Measurements from ENCODE around the gene RPGRIP1. TPM values are rescaled to one million over a fixed set of nuclear protein-coding genes. Genes with fewer than 3 reads are reported as not detected.

The RPGRIP1 gene
- total RNA-seq, result not detected in 2 replicates

DNA sequence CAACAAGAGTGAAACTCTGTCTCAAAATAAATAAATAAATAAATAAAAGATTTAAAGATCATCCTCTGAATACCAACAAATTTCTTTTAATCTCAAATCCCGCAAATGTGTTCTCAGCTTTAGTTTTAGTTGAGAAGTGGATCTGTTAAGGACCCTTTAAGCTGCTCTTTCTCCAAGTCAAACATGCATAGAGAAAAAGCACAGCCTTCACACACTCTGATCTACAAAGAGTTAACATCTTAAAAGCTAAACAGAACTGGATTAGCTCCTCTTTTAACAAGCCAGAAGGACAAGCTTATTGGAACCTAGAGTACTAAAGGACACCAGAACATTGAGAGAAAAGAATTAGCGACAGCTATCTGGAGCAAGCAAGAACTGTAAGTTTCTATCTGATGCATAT is at the start of gene RPGRIP1:
Gene RPGRIP1, plus strand, starts transcription at position 301 of the 400 bp plus-strand sequence. CDS start 7,894 bp downstream, outside the sequence.

DNA sequence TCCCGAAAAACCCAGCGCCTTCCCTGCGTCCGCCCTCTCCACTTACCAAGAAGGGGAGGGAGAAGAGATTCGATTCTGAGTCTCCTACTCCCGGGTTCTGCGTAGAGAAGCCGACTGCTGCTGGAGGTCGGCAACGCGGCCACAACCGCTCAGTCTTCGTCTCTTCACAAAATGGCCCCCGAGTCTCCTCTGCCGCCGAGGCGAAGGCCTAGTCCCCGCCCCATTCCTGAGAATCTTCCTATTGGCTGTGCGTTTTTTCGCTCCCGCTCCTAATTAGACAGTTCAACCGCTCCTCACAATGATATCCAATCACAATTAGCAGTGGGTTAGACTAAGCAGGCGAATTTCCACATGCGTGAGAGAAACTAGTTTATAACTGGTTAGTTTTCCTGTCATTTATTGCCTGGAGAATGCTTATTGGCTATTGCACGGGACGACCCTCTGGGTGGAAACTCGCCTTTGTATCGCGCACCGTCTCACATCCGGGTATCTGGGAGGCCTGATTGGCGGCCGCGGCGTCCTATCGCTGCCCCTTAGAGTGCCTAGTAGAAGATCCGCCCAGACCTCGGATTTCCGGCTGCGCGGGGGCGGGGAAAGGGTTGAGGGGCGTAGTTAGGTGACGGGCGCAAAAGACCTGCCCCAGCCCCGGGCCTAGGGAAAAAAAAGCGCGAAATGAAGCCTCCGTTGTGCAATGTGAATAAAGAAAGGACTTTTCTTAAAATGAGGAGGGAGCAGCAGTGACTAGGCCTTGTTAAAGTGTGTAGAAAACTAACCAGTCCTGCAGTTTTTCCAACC is 10.4 kb upstream of the RPGRIP1 start, which contains the start of gene HNRNPC:
Gene HNRNPC, minus strand, starts transcription at position 191 of the 795 bp plus-strand sequence. CDS start 35,249 bp downstream, outside the sequence.

Other genes starting within 250 kb of the RPGRIP1 start
- not detected in 2 replicates for gene TPPP2, start 249.9 kb upstream of the RPGRIP1 start, total RNA-seq
- gene RNASE13, start 245.3 kb upstream of the RPGRIP1 start, total RNA-seq, result not detected in 2 replicates
- 1.1 and 2.2 TPM in 2 replicates for gene RNASE7, start 237.7 kb upstream of the RPGRIP1 start, total RNA-seq
- not detected in 2 replicates for gene RNASE8, start 222.3 kb upstream of the RPGRIP1 start, total RNA-seq
- gene ARHGEF40, start 209.8 kb upstream of the RPGRIP1 start, total RNA-seq, result 11.6 and 12.0 TPM in 2 replicates
- 34.0 and 48.0 TPM in 2 replicates for gene ZNF219, start 181.4 kb upstream of the RPGRIP1 start, total RNA-seq
- 0.09 and 0.49 TPM in 2 replicates for gene TMEM253, start 179.0 kb upstream of the RPGRIP1 start, total RNA-seq
- gene OR5AU1, start 124.0 kb upstream of the RPGRIP1 start, total RNA-seq, result not detected in 2 replicates
- gene HNRNPC, start 10.6 kb upstream of the RPGRIP1 start, total RNA-seq, result 741 and 791 TPM in 2 replicates
- gene SUPT16H, start 103.9 kb downstream of the RPGRIP1 start, total RNA-seq, result 56.3 and 69.7 TPM in 2 replicates
- 34.5 and 56.3 TPM in 2 replicates for gene CHD8, start 176.0 kb downstream of the RPGRIP1 start, total RNA-seq
- 8.7 and 9.8 TPM in 2 replicates for gene RAB2B, start 196.9 kb downstream of the RPGRIP1 start, total RNA-seq
- gene TOX4, start 197.1 kb downstream of the RPGRIP1 start, total RNA-seq, result 26.3 and 39.8 TPM in 2 replicates
- gene METTL3, start 231.3 kb downstream of the RPGRIP1 start, total RNA-seq, result 27.8 and 34.0 TPM in 2 replicates
- gene SALL2, start 246.3 kb downstream of the RPGRIP1 start, total RNA-seq, result 2.6 and 4.2 TPM in 2 replicates